H1 (cell line): ENCODE results near the gene TTBK2. TPM values are rescaled to one million over a fixed set of nuclear protein-coding genes. Genes with fewer than 3 reads are reported as not detected.

ENCODE experiments used
- CTCF ChIA-PET: fragments of 300-600 bp; sonication (Branson Sonifier 250); formaldehyde crosslinking; loops from one replicate; lab custom pipeline; 2021; ENCODE audit not compliant: partially characterized antibody; lab: Charles Lee
- POLR2A ChIA-PET: fragments of 300-600 bp; sonication (Branson Sonifier 250); formaldehyde crosslinking; loops from one replicate; lab custom pipeline; 2021; ENCODE audit warnings: inconsistent platforms; ENCODE audit not compliant: partially characterized antibody; lab: Charles Lee
- DNase-seq, 2 experiments: peaks; one replicate each; pipeline versions ENCODE4 v3.0.0 to v3.0.0-alpha.2; 2010 to 2022; ENCODE audit warnings: low spot score in 2 of 2, low read depth in 1 of 2, mixed read lengths in 1 of 2
- FAIRE-seq: peaks from 2 replicates; lab custom pipeline; 2011; peaks lifted over from hg19 to GRCh38; lab: Jason Lieb, UNC
- H2AFZ ChIP-seq: 2 replicates; pipeline ENCODE4 v1.8.1; 2012; ENCODE audit warnings: low read length, inconsistent platforms
- H2AK5ac ChIP-seq: 2 replicates; pipeline ENCODE4 v1.6.1; 2013; ENCODE audit warnings: low read depth, low read length
- H2BK120ac ChIP-seq: replicated peaks from 2 replicates; pipeline ENCODE3; 2013; ENCODE audit warnings: low read depth, low read length, inconsistent platforms
- H2BK12ac ChIP-seq: 2 replicates; pipeline ENCODE4 v1.6.1; 2013; ENCODE audit warnings: low read depth, low read length
- H2BK15ac ChIP-seq: 2 replicates; pipeline ENCODE4 v1.6.1; 2013; ENCODE audit warnings: low read length
- H2BK20ac ChIP-seq: 2 replicates; pipeline ENCODE4 v1.6.1; 2013; ENCODE audit warnings: low read length
- H2BK5ac ChIP-seq: 2 replicates; pipeline ENCODE4 v1.6.1; 2013; ENCODE audit warnings: low read depth, low read length
- H3K14ac ChIP-seq: 2 replicates; pipeline ENCODE4 v1.6.1; 2013; ENCODE audit warnings: inconsistent platforms; ENCODE audit not compliant: insufficient read length
- H3K18ac ChIP-seq: 2 replicates; pipeline ENCODE4 v1.6.1; 2013; ENCODE audit warnings: low read length; ENCODE audit errors: extremely low read depth
- H3K23ac ChIP-seq: 2 replicates; pipeline ENCODE4 v1.6.1; 2013; ENCODE audit warnings: inconsistent platforms; ENCODE audit not compliant: insufficient read length
- H3K23me2 ChIP-seq: 2 replicates; pipeline ENCODE4 v1.6.1; 2013; ENCODE audit warnings: low read depth, low read length
- H3K27ac ChIP-seq: 2 replicates; pipeline ENCODE4 v1.6.1; 2011; ENCODE audit warnings: low read depth, low read length, inconsistent platforms
- H3K27me3 ChIP-seq, 4 experiments: replicated peaks in 1 of 4; 1 replicate in 1 of 4; 2 replicates in 3 of 4; pipeline versions ENCODE4 v1.6.1 to v1.8.1; 2011 to 2013; ENCODE audit warnings: low read length in 3 of 4, mild to moderate bottlenecking in 3 of 4, inconsistent platforms in 2 of 4, mixed read lengths in 2 of 4, moderate library complexity in 1 of 4; ENCODE audit not compliant: control insufficient read depth in 3 of 4, insufficient read depth in 3 of 4; ENCODE audit errors: extremely low read depth in 1 of 4
- H3K36me3 ChIP-seq, 4 experiments: 2 replicates each; pipeline versions ENCODE4 v1.6.1 to v1.8.1; 2011 to 2013; ENCODE audit warnings: mild to moderate bottlenecking in 4 of 4, low read length in 3 of 4, moderate library complexity in 2 of 4, control low read depth in 1 of 4, inconsistent platforms in 1 of 4; ENCODE audit not compliant: insufficient read depth in 4 of 4, control insufficient read depth in 2 of 4
- H3K4ac ChIP-seq: replicated peaks from 2 replicates; pipeline ENCODE3; 2013; ENCODE audit warnings: low read length, low read depth, mixed read lengths, inconsistent platforms; ENCODE audit not compliant: insufficient read length
- H3K4me1 ChIP-seq, 4 experiments: replicated peaks in 1 of 4; 1 replicate in 1 of 4; 2 replicates in 3 of 4; pipeline versions ENCODE4 v1.6.1 to v1.8.1; 2011 to 2013; ENCODE audit warnings: low read length in 3 of 4, inconsistent platforms in 2 of 4, mixed read lengths in 1 of 4; ENCODE audit not compliant: insufficient read depth in 4 of 4, control insufficient read depth in 3 of 4
- H3K4me2 ChIP-seq, 2 experiments: 2 replicates each; pipeline versions ENCODE4 v1.6.1 to v1.8.1; 2011 to 2013; ENCODE audit warnings: low read depth in 2 of 2, low read length in 2 of 2, control low read depth in 1 of 2, inconsistent platforms in 1 of 2, mild to moderate bottlenecking in 1 of 2; ENCODE audit not compliant: insufficient read depth in 1 of 2
- H3K4me3 ChIP-seq, 4 experiments: fragments of 200-600, 300-600 bp in 1 of 4; sonication (generic), shearing (Covaris generic), sonication (Bioruptor Twin) in 1 of 4; 2 replicates each; pipeline versions ENCODE4 v1.5.1 to v1.8.1; 2011 to 2016; ENCODE audit warnings: low read length in 4 of 4, low read depth in 3 of 4, control low read depth in 2 of 4, inconsistent platforms in 2 of 4, mild to moderate bottlenecking in 2 of 4, mixed read lengths in 1 of 4, moderate library complexity in 1 of 4; ENCODE audit not compliant: insufficient read depth in 2 of 4; ENCODE audit errors: extremely low read depth in 1 of 4
- H3K56ac ChIP-seq: replicated peaks from 2 replicates; pipeline ENCODE3; 2013; ENCODE audit warnings: low read depth, mild to moderate bottlenecking, mixed read lengths, low read length, inconsistent platforms; ENCODE audit not compliant: insufficient read length
- H3K79me1 ChIP-seq: 2 replicates; pipeline ENCODE4 v1.6.1; 2013; ENCODE audit warnings: low read depth, low read length, control low read depth
- H3K79me2 ChIP-seq, 2 experiments: 2 replicates each; pipeline versions ENCODE4 v1.6.1 to v1.8.1; 2012 to 2013; ENCODE audit warnings: low read length in 2 of 2, mild to moderate bottlenecking in 2 of 2, inconsistent platforms in 1 of 2; ENCODE audit not compliant: insufficient read depth in 2 of 2, control insufficient read depth in 1 of 2
- H3K9ac ChIP-seq, 4 experiments: replicated peaks in 1 of 4; 1 replicate in 1 of 4; 2 replicates in 3 of 4; pipeline versions ENCODE4 v1.6.1 to v1.8.1; 2011 to 2013; ENCODE audit warnings: low read depth in 3 of 4, low read length in 3 of 4, control low read depth in 2 of 4, mild to moderate bottlenecking in 2 of 4, moderate library complexity in 2 of 4, inconsistent platforms in 1 of 4; ENCODE audit errors: extremely low read depth in 1 of 4
- H3K9me3 ChIP-seq, 2 experiments: 2 replicates each; pipeline versions ENCODE4 v1.6.1 to v1.8.1; 2012 to 2013; ENCODE audit warnings: mild to moderate bottlenecking in 2 of 2, moderate library complexity in 2 of 2, control low read depth in 1 of 2, inconsistent platforms in 1 of 2, low read depth in 1 of 2, low read length in 1 of 2, mixed read lengths in 1 of 2; ENCODE audit not compliant: insufficient read depth in 2 of 2
- H4K20me1 ChIP-seq, 2 experiments: replicated peaks in 1 of 2; 2 replicates each; pipeline versions ENCODE3 to v1.8.1; 2011 to 2013; ENCODE audit warnings: inconsistent platforms in 2 of 2, low read length in 2 of 2, mild to moderate bottlenecking in 1 of 2; ENCODE audit not compliant: insufficient read depth in 2 of 2, control insufficient read depth in 1 of 2
- H4K5ac ChIP-seq: 2 replicates; pipeline ENCODE4 v1.6.1; 2013; ENCODE audit warnings: low read length, low read depth, mixed read lengths, inconsistent platforms; ENCODE audit not compliant: insufficient read length
- H4K8ac ChIP-seq: 2 replicates; pipeline ENCODE4 v1.8.0; 2013; ENCODE audit warnings: mild to moderate bottlenecking, moderate library complexity, low read length, inconsistent platforms; ENCODE audit not compliant: insufficient read depth; ENCODE audit errors: extremely low read depth
- H4K91ac ChIP-seq: replicated peaks from 2 replicates; pipeline ENCODE3; 2013; ENCODE audit warnings: low read length, mixed read lengths, inconsistent platforms; ENCODE audit not compliant: insufficient read length
- FOSL1 ChIP-seq: IDR thresholded peaks from 2 replicates; pipeline ENCODE4 v1.6.1; 2011; ENCODE audit warnings: mild to moderate bottlenecking, low read depth, low read length, moderate library complexity; ENCODE audit not compliant: insufficient read depth
- ZNF274 ChIP-seq: IDR thresholded peaks from 2 replicates; pipeline ENCODE4 v1.7.0; 2012; ENCODE audit warnings: low read length, borderline replicate concordance; ENCODE audit errors: extremely low read depth
- WGBS, 2 experiments: shearing (Covaris generic) in 1 of 2; methylation state at CpG; one replicate each; pipeline versions ENCODE4 v1.1.6 to v1.1.7; 2013 to 2015; ENCODE audit warnings: low lambda C conversion rate in 2 of 2, mixed read lengths in 2 of 2, inconsistent platforms in 1 of 2, low coverage in 1 of 2, missing lambda C conversion rate in 1 of 2; ENCODE audit not compliant: insufficient replicate concordance in 2 of 2, insufficient coverage in 1 of 2, insufficient read length in 1 of 2; ENCODE audit errors: extremely low coverage in 1 of 2, missing lambda C conversion rate in 1 of 2; 5-methylcytosine and 5-hydroxymethylcytosine counted together
- polyA plus RNA-seq, 7 experiments: library from polyadenylated mRNA; depleted of rRNA in 3 of 7; stranded (reverse) in 5 of 7; unstranded in 2 of 7; fragments of >200 nt in 5 of 7; fragments of 200-250 nt in 2 of 7; gene quantifications; 1 replicate in 5 of 7; 2 replicates in 1 of 7; 4 replicates in 1 of 7; pipeline versions ENCODE4 v1.2.1 to v1.2.3, GENCODE V29; 2011 to 2013; ENCODE audit warnings: missing spikeins in 2 of 7, mixed read lengths in 2 of 7
- total RNA-seq: library from RNA; stranded (reverse); fragmentation: NEBNext Ultra II Directional; extraction: Animal tissue kit (Norgen Biotek cat#: 25700); gene quantifications from 2 replicates; pipeline ENCODE4 v1.2.1, GENCODE V29; 2021
- TF ChIP-seq, protein P1 (sequence below): IDR thresholded peaks from 2 replicates; pipeline ENCODE4 v1.6.1; 2012; ENCODE audit warnings: inconsistent platforms

TTBK2 gene
- total and polyA plus RNA-seq, 2 of the 8 experiments (the other 6 are each of a cell fraction or from before 2014, with no cell fraction given), result 2.7 to 18.2 TPM

DNA sequence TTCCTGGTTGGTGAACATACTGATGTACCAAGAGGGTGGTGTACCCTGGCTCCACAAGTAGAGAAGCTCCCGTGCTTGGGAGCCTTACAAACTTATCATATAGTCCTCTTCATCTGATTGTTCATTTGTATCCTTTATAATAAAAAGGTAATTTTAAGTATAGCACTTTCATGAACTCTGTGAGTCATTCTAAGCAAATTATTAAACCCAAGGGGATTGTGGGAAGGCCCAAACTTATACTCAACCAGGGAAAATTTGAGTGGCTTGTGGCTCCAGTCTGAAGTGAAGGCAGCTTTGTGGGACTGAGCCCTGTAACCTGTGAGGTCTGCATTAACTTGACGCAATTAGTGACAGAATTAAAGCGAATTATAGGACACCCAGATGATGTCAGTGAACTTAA lies 29.0 kb downstream of the TTBK2 start:
- no peak for DNase-seq
- CTCF ChIA-PET, result interaction anchor here (0.7 to 2.1 kb wide), 3 partner anchors 9 to 90 kb away, joined by 3 to 6 read pairs (median 4); no protein-coding TSS in a partner anchor
- Histone ChIP-seq H3K9me3 (peaks cover 0 to 2% of the 10 kb centered on the region in 2 experiments; a peak in 1 of 4 replicates), H3K23ac (no peak overlapping the region), H3K18ac (no peak overlapping the region; the same call in 1 of the 2 replicates), H3K79me1 (no peaks in the 10 kb centered on the region), H2BK5ac (0 out of 2 replicates have a peak overlapping the region, but pooled peaks have one; percentile 54), H2AFZ (no peak overlapping the region), H4K91ac (no peak overlapping the region), H2BK120ac (no peak overlapping the region), H4K8ac (no peak overlapping the region), H3K27ac (no peak overlapping the region), H3K9ac (no peak overlapping the region), H2AK5ac (no peak overlapping the region), H2BK20ac (peak overlapping the region; percentile 72; the same call in 1 of the 2 replicates), H3K36me3 (no peaks in the 10 kb centered on the region; a peak in 1 of 8 replicates), H3K27me3 (no peaks in the 10 kb centered on the region), H4K20me1 (no peaks in the 10 kb centered on the region), H2BK12ac (0 out of 2 replicates have a peak overlapping the region, but pooled peaks have one; percentile 11), H3K79me2 (peaks cover 0 to 15% of the 10 kb centered on the region in 2 experiments; a peak in 2 of 4 replicates), H3K56ac (no peak overlapping the region), H3K14ac (no peak overlapping the region), H4K5ac (no peak overlapping the region), H3K4me2 (no peak overlapping the region; a peak in 1 of 4 replicates), H3K4me1 (peaks cover 0 to 8% (median 6%) of the 10 kb centered on the region in 4 experiments; a peak in 4 of 7 replicates), H3K4me3 (no peak overlapping the region), H3K23me2 (peaks cover 2% of the 10 kb centered on the region; the same call in 1 of the 2 replicates), H2BK15ac (no peak overlapping the region), H3K4ac (no peak overlapping the region)
- no peak for FAIRE-seq
- POLR2A ChIA-PET, result interaction anchor here (0.5 to 0.9 kb wide), 4 partner anchors 14 to 618 kb away, joined by 3 read pairs; partner anchors contain the start of gene TMEM87A
- 96% methylated on average over 3 of the region's 3 CpGs; no CpG with 5 or more reads in 1 of the 2 experiments for WGBS, 2 experiments
- TF ChIP-seq ZNF274 (no peak), FOSL1 (no peak)
- TF ChIP-seq, protein P1, sequence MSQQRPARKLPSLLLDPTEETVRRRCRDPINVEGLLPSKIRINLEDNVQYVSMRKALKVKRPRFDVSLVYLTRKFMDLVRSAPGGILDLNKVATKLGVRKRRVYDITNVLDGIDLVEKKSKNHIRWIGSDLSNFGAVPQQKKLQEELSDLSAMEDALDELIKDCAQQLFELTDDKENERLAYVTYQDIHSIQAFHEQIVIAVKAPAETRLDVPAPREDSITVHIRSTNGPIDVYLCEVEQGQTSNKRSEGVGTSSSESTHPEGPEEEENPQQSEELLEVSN, result no peak
